Activated CD4-positive, alpha-beta T cell treated with anti-CD3 and anti-CD28 coated beads, Interleukin-2, amount 50 U/mL, for 4 hours (primary cell): ENCODE measurements around the gene GALK1.

Experiments used
- DNase-seq, 2 experiments: peaks; one replicate each; pipeline ENCODE4 v3.0.0-alpha.2; 2020

The GALK1 gene

GRCh38 chr17:75748706-75749105, 16.3 kb downstream of the GALK1 start:
- DNase-seq = no peak

DNA sequence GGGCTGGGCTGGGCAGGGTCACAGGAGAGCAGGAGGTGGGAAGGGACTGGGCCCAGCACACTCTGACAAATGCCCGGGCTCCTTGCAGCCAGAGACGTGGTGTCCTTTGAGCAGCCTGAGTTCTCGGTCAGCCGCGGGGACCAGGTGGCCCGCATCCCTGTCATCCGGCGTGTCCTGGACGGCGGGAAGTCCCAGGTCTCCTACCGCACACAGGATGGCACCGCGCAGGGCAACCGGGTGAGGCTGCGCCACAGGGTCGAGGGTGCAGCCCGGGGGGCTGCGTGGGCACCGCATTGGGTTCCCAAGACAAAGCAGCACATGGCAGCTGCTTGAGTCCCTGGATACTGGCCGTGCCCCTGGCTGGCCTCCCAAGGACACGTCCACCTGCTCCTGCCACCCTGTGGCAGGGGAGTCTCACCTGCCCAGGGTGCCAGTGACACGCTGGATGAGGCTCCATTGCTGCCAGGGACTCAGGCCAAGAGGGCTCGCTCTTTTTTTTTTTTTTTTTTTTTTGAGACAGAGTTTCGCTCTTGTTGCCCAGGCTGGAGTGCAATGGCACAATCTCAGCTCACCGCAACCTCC, 21.3 kb downstream of the GALK1 start:
- DNase-seq = no peak

GRCh38 chr17:75742337-75742736, 22.7 kb downstream of the GALK1 start:
- no peak for DNase-seq

GRCh38 chr17:75740631-75741077, 24.3 kb downstream of the GALK1 start:
- no peak for DNase-seq

GRCh38 chr17:75740215-75740614, 24.8 kb downstream of the GALK1 start:
- DNase-seq = no peak

GRCh38 chr17:75739801-75740200, 25.2 kb downstream of the GALK1 start:
- no peak for DNase-seq

DNA sequence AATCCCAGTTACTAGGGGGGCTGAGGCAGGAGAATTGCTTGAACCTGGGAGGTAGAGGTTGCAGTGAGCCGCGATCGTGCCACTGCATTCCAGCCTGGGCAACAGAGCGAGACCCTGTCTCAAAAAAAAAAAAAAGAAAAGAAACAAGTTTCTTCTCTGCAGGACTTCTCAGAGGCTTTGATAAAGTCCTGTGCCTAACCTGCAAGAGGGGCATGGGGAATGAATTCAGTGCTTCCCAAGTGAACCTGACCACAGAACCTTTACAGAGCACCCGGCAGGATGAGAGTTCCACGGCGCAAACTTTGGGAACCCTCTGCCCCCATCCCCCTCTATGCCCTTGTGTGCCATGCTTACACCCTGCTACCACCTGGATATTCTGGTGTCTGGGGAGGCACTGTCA, 25.8 kb downstream of the GALK1 start:
- no peak for DNase-seq

DNA sequence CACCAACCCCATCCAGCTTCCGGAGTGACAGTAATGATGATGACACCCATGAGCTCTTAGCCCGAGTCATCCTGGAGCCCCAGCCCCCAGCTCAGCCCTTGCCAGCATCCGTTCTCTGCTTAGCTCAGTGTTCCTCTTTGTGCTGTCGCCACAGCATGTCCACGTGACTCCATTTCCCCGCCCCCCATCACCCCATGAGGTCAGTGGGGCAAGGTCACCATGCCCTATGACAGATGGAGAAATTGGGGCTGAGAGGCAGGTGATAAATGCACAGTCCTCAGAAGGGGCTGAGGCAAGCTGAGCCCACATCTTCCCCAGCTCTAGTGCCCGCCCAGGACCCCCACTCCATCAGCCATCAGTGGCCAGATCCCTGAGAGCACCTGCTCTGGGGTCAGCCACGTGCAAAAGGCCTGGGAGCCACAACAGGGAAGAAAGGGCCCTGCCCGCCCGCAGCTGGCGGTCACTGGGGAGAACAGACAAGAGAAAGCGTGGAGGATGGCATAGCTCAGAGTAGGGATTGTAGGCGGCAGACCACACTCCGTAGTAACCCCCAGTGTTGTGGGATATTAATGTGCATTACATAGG, 26.7 kb downstream of the GALK1 start:
- no peak for DNase-seq

DNA sequence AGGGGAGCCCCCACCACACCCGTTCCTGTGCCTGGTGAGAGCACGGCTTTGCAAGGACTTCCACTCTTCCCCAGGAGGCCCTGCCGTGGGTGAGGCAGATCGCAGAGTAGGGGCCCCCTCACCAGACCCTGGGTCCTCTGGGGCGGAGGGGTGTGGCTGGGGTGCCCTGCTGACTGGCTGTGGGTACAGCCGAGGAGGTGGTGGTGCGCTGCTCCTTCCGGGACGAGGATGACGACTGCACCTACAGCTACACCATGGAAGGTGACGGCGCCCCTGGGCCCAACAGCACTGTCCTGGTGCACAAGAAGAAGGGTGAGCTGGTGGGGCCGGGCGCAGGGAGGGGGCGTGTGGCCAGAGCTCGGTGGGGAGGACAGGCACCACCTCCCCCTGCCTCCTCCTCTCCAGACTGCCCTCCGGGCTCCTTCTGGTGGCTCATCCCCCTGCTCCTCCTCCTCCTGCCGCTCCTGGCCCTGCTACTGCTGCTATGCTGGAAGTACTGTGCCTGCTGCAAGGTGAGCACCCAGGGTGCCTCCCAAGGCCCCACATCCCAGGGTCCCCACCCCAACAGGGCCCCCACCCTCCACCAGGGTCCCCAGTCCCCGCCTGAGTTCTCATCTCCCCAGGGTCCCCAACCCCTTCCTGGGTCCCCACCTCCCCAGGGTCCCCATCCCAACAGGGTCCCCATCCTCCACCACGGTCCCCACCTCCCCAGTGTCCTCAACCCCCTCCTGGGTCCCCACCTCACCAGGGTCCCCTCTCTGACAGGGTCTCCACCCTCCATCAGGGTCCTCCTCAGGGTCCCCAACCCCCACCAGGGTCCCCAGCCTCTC, 27.6 kb downstream of the GALK1 start:
- no peak for DNase-seq

DNA sequence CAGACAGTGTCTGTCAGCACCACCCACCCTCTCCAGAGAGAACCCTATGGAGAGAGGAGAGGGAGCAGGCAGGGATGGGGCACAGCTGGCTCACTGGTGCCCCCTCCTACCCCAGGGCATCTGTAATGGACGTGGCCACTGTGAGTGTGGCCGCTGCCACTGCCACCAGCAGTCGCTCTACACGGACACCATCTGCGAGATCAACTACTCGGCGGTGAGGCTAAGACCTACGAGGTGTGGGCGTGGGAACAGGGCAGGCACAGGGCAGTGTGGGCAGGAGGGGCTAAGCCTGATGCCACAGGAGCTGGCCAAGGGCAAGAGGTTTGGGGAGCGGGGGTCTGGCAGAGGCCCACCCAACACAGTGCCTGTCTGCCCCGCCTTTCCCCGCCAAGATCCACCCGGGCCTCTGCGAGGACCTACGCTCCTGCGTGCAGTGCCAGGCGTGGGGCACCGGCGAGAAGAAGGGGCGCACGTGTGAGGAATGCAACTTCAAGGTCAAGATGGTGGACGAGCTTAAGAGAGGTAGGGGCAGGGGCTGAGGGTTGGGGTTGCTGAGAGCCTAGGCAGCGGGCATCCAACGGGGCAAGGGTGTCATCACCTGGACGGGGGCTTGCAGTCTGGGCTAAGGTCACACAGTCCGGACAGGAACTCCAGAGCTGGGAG, 28.7 kb downstream of the GALK1 start:
- no peak for DNase-seq

DNA sequence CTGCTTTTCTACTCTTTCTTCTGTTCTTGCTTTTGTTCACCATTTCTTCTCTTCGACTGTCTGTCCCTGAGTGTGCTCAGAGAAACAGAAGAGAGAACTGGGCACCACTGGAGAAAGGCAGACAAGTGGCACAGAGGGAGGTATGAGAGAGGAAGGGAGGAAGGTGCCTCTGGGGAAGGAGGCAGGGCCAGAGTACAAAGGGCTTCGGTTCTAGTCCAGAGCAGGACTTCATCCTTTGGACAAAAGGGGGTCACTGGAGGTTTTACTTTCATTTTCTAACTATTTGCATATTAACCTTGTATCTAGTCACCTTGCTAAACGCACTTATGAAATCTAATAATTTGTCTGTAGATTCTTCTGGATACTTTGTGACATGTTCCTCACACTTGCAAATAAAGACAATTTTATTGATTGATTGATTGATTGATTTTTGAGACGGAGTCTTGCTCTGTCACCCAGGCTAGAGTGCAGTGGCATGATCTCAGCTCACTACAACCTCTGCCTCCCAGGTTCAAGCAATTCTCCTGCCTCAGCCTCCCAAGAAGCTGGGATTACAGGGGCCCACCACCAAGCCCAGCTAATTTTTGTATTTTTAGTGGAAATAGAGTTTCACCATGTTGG, 30.2 kb downstream of the GALK1 start:
- no peak for DNase-seq

GRCh38 chr17:75733471-75733870, 31.5 kb downstream of the GALK1 start:
- no peak for DNase-seq

GRCh38 chr17:75731716-75732498, 33.1 kb downstream of the GALK1 start:
- no peak for DNase-seq

DNA sequence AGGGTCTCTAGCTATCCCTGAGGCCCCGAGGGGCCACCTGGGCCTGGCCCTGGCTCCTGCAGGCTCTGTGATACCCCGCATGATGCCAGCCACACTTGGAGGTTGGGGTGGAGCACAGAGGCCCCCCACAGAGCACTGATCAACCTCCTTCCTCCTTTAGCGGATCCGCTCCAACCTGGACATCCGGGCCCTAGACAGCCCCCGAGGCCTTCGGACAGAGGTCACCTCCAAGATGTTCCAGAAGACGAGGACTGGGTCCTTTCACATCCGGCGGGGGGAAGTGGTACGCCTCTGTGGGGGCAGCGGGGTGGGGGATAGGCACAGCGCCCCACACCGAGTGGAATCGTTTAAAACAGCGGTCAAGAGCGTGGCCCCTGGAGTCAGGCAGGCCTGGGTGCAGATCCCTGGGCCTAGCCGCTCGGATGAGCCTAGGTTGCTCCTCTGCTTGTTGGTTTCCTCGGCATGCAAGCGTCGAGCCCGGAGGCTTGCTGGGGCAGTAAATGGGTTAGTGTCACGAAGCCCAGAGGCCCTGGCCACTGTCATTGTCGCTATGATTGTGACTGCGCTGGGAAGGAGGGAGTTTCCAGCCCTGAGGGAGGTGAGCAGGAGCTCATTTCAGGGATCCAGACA, 33.8 kb downstream of the GALK1 start:
- DNase-seq = no peak

DNA sequence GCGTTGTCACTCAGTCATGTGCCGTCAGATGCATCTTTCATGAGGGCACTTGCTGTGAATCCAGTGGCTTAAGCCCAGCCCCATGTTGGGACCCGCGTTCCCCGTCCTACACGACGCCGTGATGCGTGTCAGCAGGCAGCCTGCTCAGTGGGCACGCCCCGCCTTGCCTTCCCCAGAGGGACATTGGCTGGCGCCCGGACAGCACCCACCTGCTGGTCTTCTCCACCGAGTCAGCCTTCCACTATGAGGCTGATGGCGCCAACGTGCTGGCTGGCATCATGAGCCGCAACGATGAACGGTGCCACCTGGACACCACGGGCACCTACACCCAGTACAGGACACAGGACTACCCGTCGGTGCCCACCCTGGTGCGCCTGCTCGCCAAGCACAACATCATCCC, 34.9 kb downstream of the GALK1 start:
- no peak for DNase-seq

- no peak for DNase-seq
These were observed 35.6 kb downstream of the GALK1 start for GRCh38 chr17:75729351-75729750.

DNA sequence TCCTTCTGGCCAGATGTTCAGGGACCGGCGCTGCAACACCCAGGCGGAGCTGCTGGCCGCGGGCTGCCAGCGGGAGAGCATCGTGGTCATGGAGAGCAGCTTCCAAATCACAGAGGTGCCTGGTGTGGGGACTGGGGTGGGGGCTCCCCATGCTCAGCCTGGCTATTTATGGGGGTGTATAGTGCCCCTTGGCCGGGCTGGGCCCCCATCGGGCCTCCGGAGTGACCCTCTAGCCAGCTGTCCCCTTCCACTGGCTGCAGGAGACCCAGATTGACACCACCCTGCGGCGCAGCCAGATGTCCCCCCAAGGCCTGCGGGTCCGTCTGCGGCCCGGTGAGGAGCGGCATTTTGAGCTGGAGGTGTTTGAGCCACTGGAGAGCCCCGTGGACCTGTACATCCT, 37.6 kb downstream of the GALK1 start:
- no peak for DNase-seq

DNA sequence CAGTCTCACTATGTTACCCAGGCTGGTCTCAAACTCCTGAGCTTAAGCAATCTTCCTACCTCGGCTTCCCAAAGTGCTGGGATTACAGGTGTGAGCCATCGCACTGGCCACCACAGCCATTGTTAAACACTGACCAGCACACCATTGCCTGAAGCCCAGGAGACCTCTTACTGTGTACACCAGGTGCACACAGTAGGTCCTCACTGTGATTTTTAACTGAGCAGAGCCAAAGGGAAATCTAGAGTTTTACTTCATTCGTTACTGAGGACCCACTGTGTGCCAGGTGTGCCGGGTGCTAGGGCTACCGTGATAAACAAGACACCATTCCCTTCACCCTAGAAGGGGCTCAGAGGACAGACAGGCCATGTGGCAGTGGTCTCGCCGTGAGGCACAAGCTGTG, 39.5 kb downstream of the GALK1 start:
- no peak for DNase-seq

DNA sequence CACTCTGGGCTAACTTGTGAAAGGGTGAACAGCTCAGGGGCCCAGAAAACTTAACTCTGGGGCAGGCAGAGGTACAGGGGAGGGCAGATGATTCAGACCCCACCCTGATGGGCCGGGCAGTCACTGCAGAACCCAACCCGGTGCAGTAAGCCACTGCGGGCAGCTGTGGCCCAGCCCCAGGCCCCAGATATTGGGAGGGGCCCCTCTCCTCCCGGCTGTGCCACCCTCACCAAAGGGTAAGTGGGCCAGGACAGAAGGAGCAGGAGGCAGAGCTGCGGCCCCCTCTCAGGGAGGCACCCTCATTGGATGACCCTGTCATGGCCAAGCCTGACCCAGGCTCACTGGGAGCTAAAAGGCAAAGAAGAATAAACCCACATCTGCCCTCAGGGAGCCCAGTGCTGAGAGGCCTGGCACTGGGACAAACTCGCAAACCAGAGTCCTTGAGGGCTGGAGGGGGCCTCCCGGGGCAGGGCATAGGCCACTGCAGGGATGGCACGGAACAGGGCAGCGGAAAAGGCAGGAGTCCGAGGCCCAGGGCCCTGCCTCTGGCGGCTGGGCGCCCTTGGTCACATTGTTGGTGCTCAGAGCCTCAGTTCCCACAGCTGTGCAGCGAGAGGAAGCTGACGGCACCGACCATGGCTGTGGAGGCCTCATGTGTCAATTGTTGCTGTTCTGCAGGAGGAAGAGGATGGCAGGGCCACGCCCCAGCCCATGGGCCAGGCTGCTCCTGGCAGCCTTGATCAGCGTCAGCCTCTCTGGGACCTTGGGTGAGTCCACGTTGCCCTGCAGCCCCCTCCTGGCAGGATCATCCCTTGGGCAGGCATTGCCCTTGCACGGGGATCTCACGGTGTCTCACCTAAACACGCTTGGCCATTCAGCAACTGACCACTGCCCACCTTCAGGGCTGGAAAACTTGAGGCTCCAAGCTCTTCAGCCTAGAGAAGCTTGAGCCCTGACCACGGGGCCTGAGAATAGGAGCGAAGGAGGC, 40.7 kb downstream of the GALK1 start:
- no peak for DNase-seq

DNA sequence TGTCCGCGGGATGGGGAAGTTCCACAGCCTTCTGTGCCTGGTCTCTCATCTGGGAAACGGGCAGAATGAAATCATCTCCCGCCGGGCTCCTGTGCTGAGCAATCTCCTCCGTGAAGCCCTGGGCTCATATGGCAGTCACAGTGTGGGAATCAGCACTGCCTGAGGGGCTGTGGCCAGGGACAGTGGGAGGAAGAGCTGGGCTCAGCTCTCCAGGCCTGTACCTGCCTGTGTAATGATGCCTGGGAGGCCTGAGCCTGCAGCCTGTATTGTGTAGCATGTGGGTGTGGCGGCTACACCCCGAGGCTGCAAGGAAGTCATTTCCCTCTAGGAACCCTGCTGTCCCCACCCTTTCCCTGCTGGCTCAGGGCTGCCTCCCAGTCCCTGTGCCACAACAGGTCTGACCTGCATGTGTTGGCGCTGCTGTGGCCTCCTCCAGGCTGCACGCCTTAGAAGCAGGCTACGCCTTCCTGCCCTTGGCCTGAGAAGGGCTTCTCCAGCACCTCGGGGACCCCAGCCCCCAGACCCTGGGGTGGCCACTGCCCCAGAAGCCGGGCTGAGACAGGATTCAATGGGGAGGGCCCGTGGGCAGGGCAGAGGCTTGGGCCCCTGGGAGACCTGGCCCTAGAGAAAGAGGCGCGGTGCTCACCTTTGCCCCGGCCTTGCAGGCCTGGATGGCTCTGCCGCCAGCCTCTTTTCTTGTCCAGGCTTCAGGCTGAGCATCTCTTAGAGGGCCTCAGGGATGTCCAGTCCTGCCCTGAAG, 41.6 kb downstream of the GALK1 start:
- no peak for DNase-seq
